COLO829 (cell line): Measurements from ENCODE around the gene MKX.

ENCODE experiments used
- DNase-seq: peaks from one replicate; pipeline ENCODE4 v3.0.0; 2012; ENCODE audit warnings: low spot score

MKX gene

GRCh38 chr10:27745732-27746396 is at the start of gene MKX:
TSS of gene MKX (minus strand) at chr10:27745819. CDS start at chr10:27743415, 2,404 bp downstream.
- DNase-seq: no peak

- DNase-seq: no peak
Measured at GRCh38 chr10:27794157-27794556, 48.5 kb upstream of the MKX start.

GRCh38 chr10:27792216-27792615 is 46.6 kb upstream of the MKX start:
- DNase-seq: no peak

GRCh38 chr10:27784272-27784671 is 38.7 kb upstream of the MKX start:
- DNase-seq: no peak

GRCh38 chr10:27783660-27784059 is 38.0 kb upstream of the MKX start:
- DNase-seq: peak; percentile 1

- no peak for DNase-seq
Measured at GRCh38 chr10:27779462-27780015, 33.9 kb upstream of the MKX start.

- DNase-seq: no peak
Measured at GRCh38 chr10:27774831-27775230, 29.2 kb upstream of the MKX start.

- DNase-seq: no peak
Measured at GRCh38 chr10:27771231-27771630, 25.6 kb upstream of the MKX start.

GRCh38 chr10:27770181-27770580 is 24.6 kb upstream of the MKX start:
- DNase-seq: no peak

- DNase-seq: no peak
Measured at GRCh38 chr10:27760867-27761266, 15.2 kb upstream of the MKX start.

GRCh38 chr10:27759483-27760272 is 14.1 kb upstream of the MKX start:
- DNase-seq: no peak

GRCh38 chr10:27752673-27753237 is 7.1 kb upstream of the MKX start:
- no peak for DNase-seq

GRCh38 chr10:27748601-27749000 is 3.0 kb upstream of the MKX start:
- no peak for DNase-seq

GRCh38 chr10:27747096-27747451 is 1.5 kb upstream of the MKX start:
- DNase-seq: no peak

- DNase-seq: no peak
Measured at GRCh38 chr10:27746397-27747095, 927 bp upstream of the MKX start.

- DNase-seq: no peak
Measured at GRCh38 chr10:27744802-27745731, 552 bp downstream of the MKX start.

GRCh38 chr10:27743877-27744801 is 1.5 kb downstream of the MKX start:
- no peak for DNase-seq

GRCh38 chr10:27743012-27743876 is 2.4 kb downstream of the MKX start:
- no peak for DNase-seq
